Measurements from ENCODE around the gene FAM222B. TPM values are rescaled to one million over a fixed set of nuclear protein-coding genes. Genes with fewer than 3 reads are reported as not detected.
"Not testable (repeated sequence)": the region's sequence is repeated elsewhere in the genome, so short reads cannot be mapped to it uniquely, and the experiment has no call there.

FAM222B gene
- total and polyA plus RNA-seq, 11 donors = 9.2 to 33.2 (median 16.7) TPM

DNA sequence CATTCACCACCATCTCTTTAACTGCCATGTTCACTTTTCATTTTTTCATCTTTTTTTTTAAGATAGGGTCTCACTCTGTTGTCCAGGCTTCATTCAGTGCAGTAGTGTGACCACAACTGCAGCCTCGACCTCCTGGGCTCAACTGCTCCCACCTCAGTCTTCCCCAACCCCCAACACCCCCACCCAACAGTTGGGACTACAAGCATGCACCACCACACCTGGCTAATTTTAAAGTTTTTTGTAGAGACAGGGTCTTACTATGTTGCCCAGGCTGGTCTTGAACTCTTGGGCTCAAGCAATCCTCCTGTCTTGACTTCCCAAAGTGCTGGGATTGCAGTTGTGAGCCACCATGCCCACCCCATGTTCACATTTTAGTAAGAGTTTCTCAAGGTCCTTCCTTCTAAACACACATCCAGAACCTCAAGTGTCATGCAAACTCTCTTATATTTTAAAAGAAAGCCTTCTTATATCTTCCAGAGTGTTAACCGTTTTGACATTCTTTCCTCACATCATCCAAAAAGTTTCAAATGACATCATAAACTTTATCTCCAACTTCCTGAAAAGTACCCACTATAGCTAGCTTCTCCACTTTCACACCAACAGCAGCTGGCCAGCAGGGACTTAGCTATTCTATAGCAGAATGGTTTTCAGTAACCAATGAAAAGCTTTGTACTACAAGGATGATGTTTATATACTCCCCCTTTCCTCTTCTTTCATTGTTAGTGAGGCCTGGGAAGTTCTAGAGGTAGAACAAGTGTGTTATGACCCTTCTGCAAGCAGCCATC, 49.5 kb downstream of the FAM222B start:
- 72 to 79% (median 77%) methylated on average over 2 of the region's 2 CpGs for WGBS, 4 donors
- no peaks in the 10 kb centered on the region for H3K27me3 ChIP-seq
- no peaks in the 10 kb centered on the region for H3K9me3 ChIP-seq
- peaks cover 0 to 4% (median 0%) of the 10 kb centered on the region in 9 donors for H3K36me3 ChIP-seq
- no peak overlapping the region for H3K4me3 ChIP-seq
- peaks cover 0 to 12% (median 0%) of the 10 kb centered on the region in 12 donors for H3K4me1 ChIP-seq
- no peak for DNase-seq
- intact Hi-C loops (cut with DNase I) = no loop called here
- no peak overlapping the region for H3K27ac ChIP-seq
- TF ChIP-seq POLR2A (IDR thresholded peaks at IDR 0.05) = no peak
- TF ChIP-seq, protein P1, sequence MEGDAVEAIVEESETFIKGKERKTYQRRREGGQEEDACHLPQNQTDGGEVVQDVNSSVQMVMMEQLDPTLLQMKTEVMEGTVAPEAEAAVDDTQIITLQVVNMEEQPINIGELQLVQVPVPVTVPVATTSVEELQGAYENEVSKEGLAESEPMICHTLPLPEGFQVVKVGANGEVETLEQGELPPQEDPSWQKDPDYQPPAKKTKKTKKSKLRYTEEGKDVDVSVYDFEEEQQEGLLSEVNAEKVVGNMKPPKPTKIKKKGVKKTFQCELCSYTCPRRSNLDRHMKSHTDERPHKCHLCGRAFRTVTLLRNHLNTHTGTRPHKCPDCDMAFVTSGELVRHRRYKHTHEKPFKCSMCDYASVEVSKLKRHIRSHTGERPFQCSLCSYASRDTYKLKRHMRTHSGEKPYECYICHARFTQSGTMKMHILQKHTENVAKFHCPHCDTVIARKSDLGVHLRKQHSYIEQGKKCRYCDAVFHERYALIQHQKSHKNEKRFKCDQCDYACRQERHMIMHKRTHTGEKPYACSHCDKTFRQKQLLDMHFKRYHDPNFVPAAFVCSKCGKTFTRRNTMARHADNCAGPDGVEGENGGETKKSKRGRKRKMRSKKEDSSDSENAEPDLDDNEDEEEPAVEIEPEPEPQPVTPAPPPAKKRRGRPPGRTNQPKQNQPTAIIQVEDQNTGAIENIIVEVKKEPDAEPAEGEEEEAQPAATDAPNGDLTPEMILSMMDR (IDR thresholded peaks at IDR 0.05) = no peak
- no peak for ATAC-seq

DNA sequence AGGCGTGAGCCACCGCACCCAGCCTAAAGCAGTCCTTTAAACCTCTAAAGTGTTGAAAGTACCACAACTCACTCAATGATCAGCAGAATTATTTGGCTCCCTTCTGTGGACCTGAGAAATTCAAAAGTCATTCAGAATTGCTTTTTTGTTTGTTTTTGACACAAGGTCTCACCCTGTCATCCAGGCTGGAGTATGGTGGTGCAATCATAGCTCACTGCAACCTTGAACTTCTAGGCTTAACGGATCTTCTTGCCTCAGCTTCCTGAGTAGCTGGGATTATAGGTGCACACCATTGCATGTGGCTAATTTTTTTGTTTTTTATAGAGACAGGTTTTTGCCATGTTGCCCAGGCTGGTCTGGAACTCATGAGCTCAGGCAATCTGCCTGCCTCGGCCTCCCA, 54.5 kb downstream of the FAM222B start:
- ATAC-seq = no peak
- intact Hi-C loops (cut with DNase I) = no loop called here
- Histone ChIP-seq H3K9me3 (no peaks in the 10 kb centered on the region), H3K27me3 (no peaks in the 10 kb centered on the region), H3K4me3 (no peak overlapping the region), H3K36me3 (peaks cover 0 to 4% (median 0%) of the 10 kb centered on the region in 9 donors), H3K4me1 (no peaks in the 10 kb centered on the region), H3K27ac (no peak overlapping the region)
- no peak for TF ChIP-seq POLR2A (IDR thresholded peaks at IDR 0.05)
- TF ChIP-seq, protein P1 (IDR thresholded peaks at IDR 0.05) = no peak
- DNase-seq = no peak
- 93 to 97% (median 96%) methylated on average over 4 of the region's 4 CpGs for WGBS, 4 donors

DNA sequence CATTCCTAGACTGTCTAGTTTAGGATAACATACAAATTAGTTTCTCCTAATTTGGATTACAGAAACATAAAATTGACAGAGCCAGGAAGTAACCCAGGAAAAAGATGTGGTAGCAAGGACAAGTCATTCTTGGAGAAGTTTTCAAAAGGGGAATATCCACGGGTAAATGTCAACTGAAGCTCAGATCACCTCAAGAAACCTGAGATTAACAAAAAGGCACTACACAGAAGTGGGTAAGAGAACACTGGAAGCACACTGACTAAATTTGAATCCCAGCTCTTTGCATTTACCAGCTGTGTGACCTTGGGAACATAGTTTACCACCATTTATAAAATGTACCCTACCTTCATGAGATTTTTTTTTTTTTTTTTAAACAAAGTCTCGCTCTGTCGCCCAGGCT, 59.4 kb downstream of the FAM222B start:
- no peak overlapping the region for H3K27ac ChIP-seq
- intact Hi-C loops (cut with DNase I) = no loop called here
- TF ChIP-seq, protein P1 (IDR thresholded peaks at IDR 0.05) = no peak
- TF ChIP-seq POLR2A (IDR thresholded peaks at IDR 0.05) = no peak
- peaks cover 0 to 14% (median 0%) of the 10 kb centered on the region in 9 donors for H3K36me3 ChIP-seq
- ATAC-seq (no peak), DNase-seq (no peak)
- H3K9me3 ChIP-seq = no peaks in the 10 kb centered on the region
- H3K27me3 ChIP-seq = no peaks in the 10 kb centered on the region
- no peak overlapping the region for H3K4me3 ChIP-seq
- WGBS, 4 donors = 83 to 92% (median 86%) methylated on average over 3 of the region's 3 CpGs
- peaks cover 0 to under 1% (median 0%) of the 10 kb centered on the region in 12 donors for H3K4me1 ChIP-seq

DNA sequence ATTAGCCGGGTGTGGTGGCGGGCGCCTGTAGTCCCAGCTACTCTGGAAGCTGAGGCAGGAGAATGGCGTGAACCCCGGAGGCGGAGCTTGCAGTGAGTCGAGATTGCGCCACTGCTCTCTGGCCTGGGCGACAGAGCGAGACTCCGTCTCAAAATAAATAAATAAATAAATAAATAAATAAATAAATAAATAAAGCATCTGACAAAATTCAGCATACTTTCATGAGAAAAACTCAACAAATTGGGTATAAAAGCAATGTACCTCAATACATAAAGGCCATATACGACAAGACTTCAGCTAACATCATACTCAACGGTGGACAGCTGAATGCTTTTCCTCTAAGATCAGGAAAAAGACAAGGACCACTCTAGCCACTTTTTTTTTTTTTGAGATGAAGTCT, 63.0 kb downstream of the FAM222B start:
- not testable (repeated sequence) for H3K27ac ChIP-seq, H3K27me3 ChIP-seq, DNase-seq, ATAC-seq, H3K4me3 ChIP-seq, H3K9me3 ChIP-seq
- peaks cover 0 to 17% (median 10%) of the 10 kb centered on the region in 12 donors for H3K4me1 ChIP-seq
- intact Hi-C loops (cut with DNase I) = loop anchor here in 1 of 10 donors (10.0 kb wide), 1 partner anchor 55 kb away; no protein-coding TSS in a partner anchor
- WGBS, 4 donors = 94 to 98% (median 97%) methylated on average over 13 of the region's 13 CpGs
- peaks cover 0 to 12% (median 0%) of the 10 kb centered on the region in 9 donors for H3K36me3 ChIP-seq

All from heart left ventricle (tissue), 16 donors.